Measurements from ENCODE around the gene SPNS3.

SPNS3 gene

GRCh38 chr17:4490637-4491061, 56.9 kb downstream of the SPNS3 start:
- no peak for DNase-seq

GRCh38 chr17:4492721-4493561, 59.2 kb downstream of the SPNS3 start:
- DNase-seq: peak; percentile 20

GRCh38 chr17:4497101-4497824, 63.5 kb downstream of the SPNS3 start:
- DNase-seq: no peak

- DNase-seq: peak; percentile 27
These were observed 65.0 kb downstream of the SPNS3 start, which contains the start of gene SPNS2 for GRCh38 chr17:4498461-4499397. SPNS2 (plus strand) TSS chr17:4498881; CDS start chr17:4499048, 167 bp downstream.

GRCh38 chr17:4499431-4500190, 65.9 kb downstream of the SPNS3 start:
- no peak for DNase-seq

- no peak for DNase-seq
These were observed 66.4 kb downstream of the SPNS3 start for GRCh38 chr17:4500191-4500571.

GRCh38 chr17:4501295-4501949, 67.7 kb downstream of the SPNS3 start:
- DNase-seq: no peak

GRCh38 chr17:4502466-4503154, 68.9 kb downstream of the SPNS3 start:
- no peak for DNase-seq

- DNase-seq: no peak
These were observed 69.7 kb downstream of the SPNS3 start for GRCh38 chr17:4503283-4504025.

- no peak for DNase-seq
These were observed 70.4 kb downstream of the SPNS3 start for GRCh38 chr17:4504188-4504587.

- no peak for DNase-seq
These were observed 71.4 kb downstream of the SPNS3 start for GRCh38 chr17:4505187-4505586.

GRCh38 chr17:4506175-4506813, 72.6 kb downstream of the SPNS3 start:
- DNase-seq: no peak

GRCh38 chr17:4506892-4507291, 73.2 kb downstream of the SPNS3 start:
- no peak for DNase-seq

- no peak for DNase-seq
These were observed 73.8 kb downstream of the SPNS3 start for GRCh38 chr17:4507361-4508111.

GRCh38 chr17:4508207-4508606, 74.5 kb downstream of the SPNS3 start:
- no peak for DNase-seq

GRCh38 chr17:4509401-4509800, 75.7 kb downstream of the SPNS3 start:
- DNase-seq: no peak

GRCh38 chr17:4509923-4510617, 76.3 kb downstream of the SPNS3 start:
- no peak for DNase-seq

GRCh38 chr17:4510618-4510941, 76.8 kb downstream of the SPNS3 start:
- no peak for DNase-seq
